ENCODE measurements around the gene MREG.

- TF ChIP-seq CTCF (IDR thresholded peaks at IDR 0.05) (no peak), POLR2A (IDR thresholded peaks at IDR 0.05) (no peak)
Observed at GRCh38 chr2:215904101-215904500, 109.2 kb downstream of the MREG start.
